SH-SY5Y (cell line): ENCODE measurements around the gene DEAF1.

Source experiments
- GATA2 ChIP-seq: IDR thresholded peaks from 2 replicates; pipeline ENCODE4 v1.6.1; 2011; ENCODE audit warnings: mild to moderate bottlenecking, low read depth, low read length
- GATA3 ChIP-seq: IDR thresholded peaks from 2 replicates; pipeline ENCODE4 v1.6.1; 2011; ENCODE audit warnings: low read depth, mild to moderate bottlenecking, low read length, moderate library complexity

The DEAF1 gene

GRCh38 chr11:724049-724777 lies 29.2 kb upstream of the DEAF1 start:
- no peak for TF ChIP-seq GATA3
- no peak for TF ChIP-seq GATA2

DNA sequence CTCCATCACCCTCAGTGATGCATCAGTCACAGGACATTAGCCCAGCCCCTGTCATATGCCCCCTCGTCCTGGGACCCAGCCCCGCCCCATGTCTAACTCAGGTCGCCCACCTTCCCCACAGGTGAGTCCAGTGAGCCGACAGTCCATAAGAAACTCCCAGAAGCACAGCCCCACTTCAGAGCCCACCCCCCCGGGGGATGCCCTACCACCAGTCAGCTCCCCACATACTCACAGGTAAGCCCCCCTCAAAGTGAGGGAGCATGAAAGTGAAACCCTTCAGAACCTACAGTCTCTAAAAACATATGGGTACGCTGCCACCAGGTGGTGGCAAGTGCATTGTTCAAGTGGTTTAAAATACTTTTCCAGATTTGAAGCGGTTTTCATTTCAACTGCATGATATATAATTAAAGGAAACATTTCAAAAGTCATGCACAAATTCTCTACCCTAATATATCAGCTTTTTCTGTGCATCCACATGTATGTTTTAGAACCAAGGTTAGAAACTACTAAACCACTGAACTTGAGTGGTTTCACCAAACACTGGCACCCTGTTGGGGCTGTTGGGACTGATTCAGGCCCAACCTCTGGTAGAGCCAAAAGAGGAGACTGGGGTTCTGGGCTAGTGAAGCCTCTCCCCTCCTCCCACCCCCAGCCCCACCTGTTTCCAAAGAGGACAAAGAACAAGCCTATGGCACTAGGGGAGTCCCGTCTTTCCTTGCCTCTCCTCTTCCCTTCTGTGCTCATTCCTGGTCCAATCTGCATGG lies 28.3 kb upstream of the DEAF1 start:
- no peak for TF ChIP-seq GATA3
- TF ChIP-seq GATA2, result no peak

DNA sequence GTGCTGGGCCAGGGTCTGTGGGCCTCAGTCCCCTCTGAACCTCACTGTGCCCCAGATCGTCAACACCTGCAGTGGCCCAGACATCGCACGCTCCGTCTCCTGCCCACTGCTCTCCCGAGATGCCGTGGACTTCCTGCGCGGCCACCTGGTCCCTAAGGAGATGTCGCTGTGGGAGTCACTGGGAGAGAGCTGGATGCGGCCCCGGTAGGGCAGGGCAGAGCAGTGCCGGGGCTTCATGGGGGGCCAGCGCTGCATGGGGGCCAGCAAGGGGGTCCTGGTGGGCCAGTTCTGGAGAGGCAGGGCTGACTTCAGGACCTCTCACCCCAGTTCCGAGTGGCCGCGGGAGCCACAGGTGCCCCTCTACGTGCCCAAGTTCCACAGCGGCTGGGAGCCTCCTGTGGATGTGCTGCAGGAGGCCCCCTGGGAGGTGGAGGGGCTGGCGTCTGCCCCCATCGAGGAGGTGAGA lies 27.4 kb upstream of the DEAF1 start:
- no peak for TF ChIP-seq GATA2
- TF ChIP-seq GATA3, result no peak

- TF ChIP-seq GATA2, result no peak
- TF ChIP-seq GATA3, result no peak
Measured at GRCh38 chr11:721741-722345, 26.8 kb upstream of the DEAF1 start.

DNA sequence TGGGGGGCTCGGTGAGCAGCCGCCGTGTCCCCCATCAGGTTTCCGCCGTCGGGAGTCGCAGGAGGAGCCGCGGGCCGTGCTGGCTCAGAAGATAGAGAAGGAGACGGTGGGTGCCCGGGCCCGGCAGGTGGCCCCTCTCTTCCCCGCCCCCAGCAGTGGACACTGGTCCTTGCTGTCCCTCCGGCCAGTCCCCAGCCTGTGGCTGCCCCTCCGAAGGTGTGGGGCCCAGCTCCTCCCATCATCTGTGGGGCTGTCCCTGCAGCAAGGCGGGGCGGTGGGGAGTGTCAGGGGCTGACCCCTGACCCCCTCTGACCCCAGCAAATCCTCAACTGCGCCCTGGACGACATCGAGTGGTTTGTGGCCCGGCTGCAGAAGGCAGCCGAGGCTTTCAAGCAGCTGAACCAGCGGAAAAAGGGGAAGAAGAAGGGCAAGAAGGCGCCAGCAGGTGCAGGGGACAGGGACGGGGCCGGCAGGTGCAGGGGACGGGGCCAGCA lies 26.3 kb upstream of the DEAF1 start:
- TF ChIP-seq GATA2 (no peak), GATA3 (no peak)

GRCh38 chr11:720642-721246 lies 25.7 kb upstream of the DEAF1 start:
- TF ChIP-seq GATA3 (no peak), GATA2 (no peak)

GRCh38 chr11:720017-720641 lies 25.1 kb upstream of the DEAF1 start:
- TF ChIP-seq GATA3, result no peak
- no peak for TF ChIP-seq GATA2

- TF ChIP-seq GATA3, result no peak
- no peak for TF ChIP-seq GATA2
Measured at GRCh38 chr11:719214-720016, 24.4 kb upstream of the DEAF1 start.

- TF ChIP-seq GATA3 (no peak), GATA2 (no peak)
Measured at GRCh38 chr11:714436-714835, 19.4 kb upstream of the DEAF1 start.

DNA sequence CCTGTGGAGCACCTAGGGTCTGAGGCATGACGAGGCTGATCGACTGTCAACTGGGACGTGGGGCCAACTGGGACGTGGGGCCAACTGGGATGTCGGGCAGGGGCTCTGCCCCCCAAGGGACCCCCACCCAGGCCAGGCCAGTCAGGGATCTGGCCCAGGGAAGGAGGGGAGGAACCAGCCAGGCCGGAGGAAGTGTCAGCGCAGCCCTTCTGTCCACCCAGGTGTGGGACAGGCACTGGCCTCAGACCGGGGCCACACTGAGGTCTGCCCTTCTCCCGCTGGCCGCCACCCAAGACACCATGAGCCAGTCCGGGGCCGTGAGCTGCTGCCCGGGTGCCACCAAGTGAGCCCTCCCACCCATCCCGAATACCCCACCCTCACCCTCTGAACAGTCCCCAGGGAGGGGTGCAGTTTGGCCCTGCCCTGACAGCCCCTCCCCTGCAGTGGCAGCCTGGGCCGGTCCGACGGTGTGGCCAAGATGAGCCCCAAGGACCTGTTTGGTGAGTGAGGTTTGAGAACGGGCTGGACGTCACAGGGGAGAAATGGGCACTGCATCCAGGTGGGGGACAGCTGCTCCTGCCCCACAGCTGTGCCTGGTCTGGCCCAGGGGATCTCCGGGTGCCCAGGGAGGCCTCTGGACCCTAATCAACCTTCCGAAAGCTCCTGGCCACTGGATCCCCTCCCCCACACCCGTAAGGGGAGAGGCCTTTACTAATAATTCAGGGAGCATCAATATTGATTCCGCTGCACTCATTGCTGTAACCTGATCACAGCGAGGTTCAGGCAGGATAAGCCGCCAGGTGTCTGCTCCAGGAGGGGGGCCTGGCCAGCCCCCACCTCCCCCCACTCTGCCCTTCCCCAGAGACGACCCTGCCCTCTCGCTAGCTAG lies 14.3 kb upstream of the DEAF1 start:
- TF ChIP-seq GATA2 (no peak), GATA3 (no peak)

GRCh38 chr11:708511-708910 lies 13.5 kb upstream of the DEAF1 start:
- TF ChIP-seq GATA3, result no peak

GRCh38 chr11:707817-708420 lies 12.9 kb upstream of the DEAF1 start:
- TF ChIP-seq GATA2 (no peak), GATA3 (no peak)
